Keratinocyte (primary cell): ENCODE results near the gene KIAA0408.
"Not testable (repeated sequence)": the region's sequence is repeated elsewhere in the genome, so short reads cannot be mapped to it uniquely, and the experiment has no call there.

ENCODE experiments used
- EZH2 ChIP-seq: IDR thresholded peaks from one replicate; pipeline ENCODE4 v1.6.1; 2012; ENCODE audit warnings: inconsistent platforms, mild to moderate bottlenecking, low read length, moderate library complexity
- TF ChIP-seq, protein P1 (sequence below), 3 experiments: IDR thresholded peaks in 1 of 3; conservative IDR thresholded peaks in 1 of 3; optimal IDR thresholded peaks in 1 of 3; 2 replicates in 2 of 3; 3 replicates in 1 of 3; pipeline versions ENCODE3 to v1.5.1; 2011; ENCODE audit warnings: low read length in 3 of 3, mild to moderate bottlenecking in 3 of 3, moderate library complexity in 2 of 3, control low read depth in 1 of 3, inconsistent platforms in 1 of 3; ENCODE audit not compliant: insufficient read depth in 2 of 3; ENCODE audit errors: extremely low read depth in 1 of 3

DNA sequence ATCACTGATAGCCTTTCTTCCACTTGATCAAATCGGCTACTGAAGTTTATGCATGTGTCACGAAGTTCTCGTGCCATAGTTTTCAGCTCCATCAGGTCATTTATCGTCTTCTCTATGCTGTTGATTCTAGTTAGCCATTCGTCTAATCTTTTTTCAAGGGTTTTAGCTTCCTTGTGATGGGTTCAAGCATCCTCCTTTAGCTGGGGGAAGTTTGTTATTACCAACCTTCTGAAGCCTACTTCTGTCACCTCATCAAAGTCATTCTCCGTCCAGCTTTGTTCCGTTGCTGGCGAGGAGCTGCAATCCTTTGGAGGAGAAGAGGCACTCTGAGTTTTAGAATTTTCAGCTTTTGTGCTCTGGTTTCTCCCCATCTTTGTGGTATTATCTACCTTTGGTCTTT is 47.2 kb downstream of the KIAA0408 start:
- TF ChIP-seq EZH2: not testable (repeated sequence)
- TF ChIP-seq, protein P1, sequence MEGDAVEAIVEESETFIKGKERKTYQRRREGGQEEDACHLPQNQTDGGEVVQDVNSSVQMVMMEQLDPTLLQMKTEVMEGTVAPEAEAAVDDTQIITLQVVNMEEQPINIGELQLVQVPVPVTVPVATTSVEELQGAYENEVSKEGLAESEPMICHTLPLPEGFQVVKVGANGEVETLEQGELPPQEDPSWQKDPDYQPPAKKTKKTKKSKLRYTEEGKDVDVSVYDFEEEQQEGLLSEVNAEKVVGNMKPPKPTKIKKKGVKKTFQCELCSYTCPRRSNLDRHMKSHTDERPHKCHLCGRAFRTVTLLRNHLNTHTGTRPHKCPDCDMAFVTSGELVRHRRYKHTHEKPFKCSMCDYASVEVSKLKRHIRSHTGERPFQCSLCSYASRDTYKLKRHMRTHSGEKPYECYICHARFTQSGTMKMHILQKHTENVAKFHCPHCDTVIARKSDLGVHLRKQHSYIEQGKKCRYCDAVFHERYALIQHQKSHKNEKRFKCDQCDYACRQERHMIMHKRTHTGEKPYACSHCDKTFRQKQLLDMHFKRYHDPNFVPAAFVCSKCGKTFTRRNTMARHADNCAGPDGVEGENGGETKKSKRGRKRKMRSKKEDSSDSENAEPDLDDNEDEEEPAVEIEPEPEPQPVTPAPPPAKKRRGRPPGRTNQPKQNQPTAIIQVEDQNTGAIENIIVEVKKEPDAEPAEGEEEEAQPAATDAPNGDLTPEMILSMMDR (optimal IDR thresholded peaks at IDR 0.05 in 1 of 3, IDR thresholded peaks at IDR 0.05 in 1 of 3, conservative IDR thresholded peaks at IDR 0.05 in 1 of 3; ENCODE audit: extremely low read depth in 1 of 3, insufficient read depth in 2 of 3, low read length in 3 of 3): not testable (repeated sequence)
